SK-N-SH (cell line): Measurements from ENCODE around the gene JOSD2. TPM values are rescaled to one million over a fixed set of nuclear protein-coding genes. Genes with fewer than 3 reads are reported as not detected.

Source experiments
- CTCF ChIA-PET: fragments of 300-600, 350-600 bp; formaldehyde crosslinking; extraction: SDS; loops from one replicate; lab custom pipeline; 2021; lab: Yijun Ruan, JAX
- POLR2A ChIA-PET: fragments of 350-600 bp; sonication (Branson Sonifier 250); formaldehyde crosslinking; extraction: SDS; loops from one replicate; lab custom pipeline; 2020; ENCODE audit warnings: antibody characterized with exemption, inconsistent platforms; lab: Yijun Ruan, JAX
- DNase-seq: peaks from one replicate; pipeline ENCODE4 v3.0.0; 2012
- H2AFZ ChIP-seq: fragments of 200-600 bp; sonication (generic); 2 replicates; pipeline ENCODE4 v1.8.1; 2016; ENCODE audit warnings: antibody characterized with exemption, mild to moderate bottlenecking, low read depth
- H3F3A ChIP-seq: fragments of 200-600 bp; sonication (generic); replicated peaks from 2 replicates; pipeline ENCODE3; 2016; ENCODE audit warnings: antibody characterized with exemption, mild to moderate bottlenecking; ENCODE audit not compliant: insufficient read depth
- H3K27ac ChIP-seq, 2 experiments: fragments of 200-500 bp in 1 of 2; fragments of 200-600 bp in 1 of 2; sonication (Bioruptor generic) in 1 of 2; sonication (generic), shearing (Covaris generic) in 1 of 2; 2 replicates each; pipeline versions ENCODE4 v1.5.1 to v1.6.1; 2014 to 2016; ENCODE audit warnings: low read depth in 2 of 2, inconsistent platforms in 1 of 2, low read length in 1 of 2, mild to moderate bottlenecking in 1 of 2, mixed read lengths in 1 of 2
- H3K27me3 ChIP-seq: fragments of 200-600 bp; sonication (generic), shearing (Covaris generic); 2 replicates; pipeline ENCODE4 v1.6.1; 2016; ENCODE audit warnings: mixed run types; ENCODE audit not compliant: insufficient read depth
- H3K36me3 ChIP-seq, 2 experiments: fragments of 200-500 bp in 1 of 2; fragments of 200-600 bp in 1 of 2; sonication (Bioruptor generic) in 1 of 2; sonication (generic) in 1 of 2; replicated peaks in 1 of 2; 2 replicates each; pipeline versions ENCODE3 to v1.5.1; 2014 to 2016; ENCODE audit warnings: low read length in 1 of 2, mild to moderate bottlenecking in 1 of 2; ENCODE audit not compliant: insufficient read depth in 2 of 2, control insufficient read depth in 1 of 2
- H3K4me1 ChIP-seq, 2 experiments: fragments of 200-500 bp in 1 of 2; fragments of 200-600 bp in 1 of 2; sonication (Bioruptor generic) in 1 of 2; sonication (generic), shearing (Covaris generic) in 1 of 2; 2 replicates each; pipeline versions ENCODE4 v1.5.1 to v1.6.1; 2014 to 2016; ENCODE audit warnings: low read depth in 1 of 2, low read length in 1 of 2, mixed run types in 1 of 2; ENCODE audit not compliant: insufficient read depth in 2 of 2, control insufficient read depth in 1 of 2
- H3K4me2 ChIP-seq: fragments of 200-600 bp; sonication (generic), shearing (Covaris generic); 2 replicates; pipeline ENCODE4 v1.6.1; 2017; ENCODE audit warnings: mixed run types
- H3K4me3 ChIP-seq, 2 experiments: fragments of 200-500 bp in 1 of 2; fragments of 200-600 bp in 1 of 2; sonication (Bioruptor generic) in 1 of 2; sonication (generic), shearing (Covaris generic) in 1 of 2; 2 replicates each; pipeline versions ENCODE4 v1.5.1 to v1.8.1; 2014 to 2016; ENCODE audit warnings: low read depth in 2 of 2, inconsistent platforms in 1 of 2, low read length in 1 of 2, mild to moderate bottlenecking in 1 of 2, mixed read lengths in 1 of 2, moderate library complexity in 1 of 2
- H3K79me2 ChIP-seq: fragments of 200-600 bp; sonication (generic); 2 replicates; pipeline ENCODE4 v1.8.1; 2017; ENCODE audit warnings: mild to moderate bottlenecking; ENCODE audit not compliant: insufficient read depth
- H3K9ac ChIP-seq: fragments of 200-600 bp; sonication (generic); 2 replicates; pipeline ENCODE4 v1.6.1; 2017; ENCODE audit warnings: mixed run types
- H3K9me2 ChIP-seq: fragments of 200-600 bp; sonication (generic); 2 replicates; pipeline ENCODE4 v1.6.1; 2017; ENCODE audit warnings: mixed run types
- H3K9me3 ChIP-seq: fragments of 200-600 bp; sonication (generic); 2 replicates; pipeline ENCODE4 v1.6.1; 2017; ENCODE audit warnings: mixed run types, mild to moderate bottlenecking, moderate library complexity
- H4K20me1 ChIP-seq: fragments of 200-600 bp; sonication (generic); 2 replicates; pipeline ENCODE4 v1.6.1; 2017; ENCODE audit warnings: mild to moderate bottlenecking, mixed run types; ENCODE audit not compliant: insufficient read depth
- CHD2 ChIP-seq: fragments of 150-350 bp; IDR thresholded peaks from 2 replicates; pipeline ENCODE4 v1.6.1; 2018; ENCODE audit warnings: low read length; ENCODE audit not compliant: partially characterized antibody
- FOSL2 ChIP-seq: IDR thresholded peaks from 2 replicates; pipeline ENCODE4 v1.4.0; 2012; ENCODE audit warnings: low read depth, mild to moderate bottlenecking, moderate library complexity, borderline replicate concordance
- FOXJ3 ChIP-seq: sonication (generic); formaldehyde crosslinking; IDR thresholded peaks from 2 replicates; pipeline ENCODE4 v1.5.1; 2020; ENCODE audit warnings: mild to moderate bottlenecking, missing genetic modification reagents
- FOXM1 ChIP-seq: IDR thresholded peaks from 2 replicates; pipeline ENCODE4 v1.4.0; 2012; ENCODE audit warnings: low read depth, mild to moderate bottlenecking
- GATA2 ChIP-seq: sonication (generic); formaldehyde crosslinking; IDR thresholded peaks from 2 replicates; pipeline ENCODE4 v1.5.0; 2020; ENCODE audit warnings: mild to moderate bottlenecking, missing genetic modification reagents
- MXI1 ChIP-seq: IDR thresholded peaks from 2 replicates; pipeline ENCODE4 v1.6.1; 2012; ENCODE audit warnings: mild to moderate bottlenecking, low read depth, low read length, improper control_type of control experiment
- NFIC ChIP-seq: IDR thresholded peaks from 2 replicates; pipeline ENCODE4 v1.4.0; 2012; ENCODE audit warnings: borderline replicate concordance
- NRF1 ChIP-seq: IDR thresholded peaks from 2 replicates; pipeline ENCODE4 v1.6.1; 2012; ENCODE audit warnings: low read depth, mild to moderate bottlenecking, low read length
- PBX3 ChIP-seq: IDR thresholded peaks from 2 replicates; pipeline ENCODE4; 2012
- POLR2AphosphoS5 ChIP-seq: IDR thresholded peaks from 2 replicates; pipeline ENCODE4 v1.6.1; 2012; ENCODE audit warnings: low read depth, low read length
- RAD21 ChIP-seq: IDR thresholded peaks from 2 replicates; pipeline ENCODE4 v1.6.1; 2012; ENCODE audit warnings: mild to moderate bottlenecking, low read length
- RFX5 ChIP-seq: IDR thresholded peaks from 2 replicates; pipeline ENCODE4 v1.6.1; 2012; ENCODE audit warnings: mild to moderate bottlenecking, improper control_type of control experiment, low read length
- SIN3A ChIP-seq: IDR thresholded peaks from 2 replicates; pipeline ENCODE4 v1.6.1; 2012; ENCODE audit warnings: low read depth, mild to moderate bottlenecking, low read length, moderate library complexity, borderline replicate concordance
- TEAD4 ChIP-seq: IDR thresholded peaks from 2 replicates; pipeline ENCODE4 v1.4.0; 2012; ENCODE audit warnings: mild to moderate bottlenecking, borderline replicate concordance; ENCODE audit not compliant: insufficient read depth
- USF1 ChIP-seq: IDR thresholded peaks from 2 replicates; pipeline ENCODE4 v1.4.0; 2012; ENCODE audit warnings: low read depth, borderline replicate concordance
- WGBS: methylation state at CpG from one replicate; pipeline ENCODE4 v1.1.6; 2017; ENCODE audit warnings: low lambda C conversion rate; 5-methylcytosine and 5-hydroxymethylcytosine counted together
- polyA plus RNA-seq, 3 experiments: library from polyadenylated mRNA; depleted of rRNA; stranded (reverse); fragments of >200 nt; gene quantifications; 2 replicates each; pipeline ENCODE4 v1.2.3, GENCODE V29; 2012
- TF ChIP-seq, protein P1 (sequence below): fragments of 200-600 bp; sonication (generic); IDR thresholded peaks from 2 replicates; pipeline ENCODE4 v1.6.1; 2017; ENCODE audit warnings: antibody characterized with exemption, mild to moderate bottlenecking, moderate library complexity
- TF ChIP-seq, protein P2 (sequence below): IDR thresholded peaks from 2 replicates; pipeline ENCODE4 v1.4.0; 2012; ENCODE audit warnings: low read depth, borderline replicate concordance

Gene JOSD2
- polyA plus RNA-seq, 1 of the 3 experiments (the other 2 are of a cell fraction), result 81.2 TPM

- Histone ChIP-seq H3K4me2 (no peak overlapping the region), H3K4me1 (peaks cover 0 to 3% of the 10 kb centered on the region in 2 experiments; a peak in 1 of 4 replicates), H4K20me1 (no peaks in the 10 kb centered on the region), H3K27ac (no peak overlapping the region), H3K27me3 (peaks cover 5% of the 10 kb centered on the region; the same call in 1 of the 2 replicates), H3K9me3 (no peaks in the 10 kb centered on the region; the same call in 1 of the 2 replicates), H3K4me3 (no peak overlapping the region), H3K9me2 (no peaks in the 10 kb centered on the region), H2AFZ (no peak overlapping the region), H3K9ac (no peak overlapping the region), H3K79me2 (no peaks in the 10 kb centered on the region), H3F3A (no peaks in the 10 kb centered on the region), H3K36me3 (peaks cover 0 to 3% of the 10 kb centered on the region in 2 experiments)
- WGBS, result 45% methylated on average over 24 of the region's 24 CpGs
- CTCF ChIA-PET, result interaction anchor here (0.7 to 3.1 kb wide), 3 partner anchors 10 to 67 kb away, joined by 3 to 9 read pairs (median 3); no protein-coding TSS in a partner anchor
- DNase-seq, result no peak
- TF ChIP-seq TEAD4 (no peak), RFX5 (no peak), MXI1 (no peak), SIN3A (no peak), PBX3 (no peak), NFIC (no peak), FOXJ3 (CRISPR knock-in tag) (no peak), NRF1 (no peak), FOXM1 (no peak), CHD2 (no peak), FOSL2 (no peak), GATA2 (CRISPR knock-in tag) (no peak), POLR2AphosphoS5 (no peak), RAD21 (no peak), USF1 (no peak)
- TF ChIP-seq, protein P1, sequence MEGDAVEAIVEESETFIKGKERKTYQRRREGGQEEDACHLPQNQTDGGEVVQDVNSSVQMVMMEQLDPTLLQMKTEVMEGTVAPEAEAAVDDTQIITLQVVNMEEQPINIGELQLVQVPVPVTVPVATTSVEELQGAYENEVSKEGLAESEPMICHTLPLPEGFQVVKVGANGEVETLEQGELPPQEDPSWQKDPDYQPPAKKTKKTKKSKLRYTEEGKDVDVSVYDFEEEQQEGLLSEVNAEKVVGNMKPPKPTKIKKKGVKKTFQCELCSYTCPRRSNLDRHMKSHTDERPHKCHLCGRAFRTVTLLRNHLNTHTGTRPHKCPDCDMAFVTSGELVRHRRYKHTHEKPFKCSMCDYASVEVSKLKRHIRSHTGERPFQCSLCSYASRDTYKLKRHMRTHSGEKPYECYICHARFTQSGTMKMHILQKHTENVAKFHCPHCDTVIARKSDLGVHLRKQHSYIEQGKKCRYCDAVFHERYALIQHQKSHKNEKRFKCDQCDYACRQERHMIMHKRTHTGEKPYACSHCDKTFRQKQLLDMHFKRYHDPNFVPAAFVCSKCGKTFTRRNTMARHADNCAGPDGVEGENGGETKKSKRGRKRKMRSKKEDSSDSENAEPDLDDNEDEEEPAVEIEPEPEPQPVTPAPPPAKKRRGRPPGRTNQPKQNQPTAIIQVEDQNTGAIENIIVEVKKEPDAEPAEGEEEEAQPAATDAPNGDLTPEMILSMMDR, result no peak
- TF ChIP-seq, protein P2, sequence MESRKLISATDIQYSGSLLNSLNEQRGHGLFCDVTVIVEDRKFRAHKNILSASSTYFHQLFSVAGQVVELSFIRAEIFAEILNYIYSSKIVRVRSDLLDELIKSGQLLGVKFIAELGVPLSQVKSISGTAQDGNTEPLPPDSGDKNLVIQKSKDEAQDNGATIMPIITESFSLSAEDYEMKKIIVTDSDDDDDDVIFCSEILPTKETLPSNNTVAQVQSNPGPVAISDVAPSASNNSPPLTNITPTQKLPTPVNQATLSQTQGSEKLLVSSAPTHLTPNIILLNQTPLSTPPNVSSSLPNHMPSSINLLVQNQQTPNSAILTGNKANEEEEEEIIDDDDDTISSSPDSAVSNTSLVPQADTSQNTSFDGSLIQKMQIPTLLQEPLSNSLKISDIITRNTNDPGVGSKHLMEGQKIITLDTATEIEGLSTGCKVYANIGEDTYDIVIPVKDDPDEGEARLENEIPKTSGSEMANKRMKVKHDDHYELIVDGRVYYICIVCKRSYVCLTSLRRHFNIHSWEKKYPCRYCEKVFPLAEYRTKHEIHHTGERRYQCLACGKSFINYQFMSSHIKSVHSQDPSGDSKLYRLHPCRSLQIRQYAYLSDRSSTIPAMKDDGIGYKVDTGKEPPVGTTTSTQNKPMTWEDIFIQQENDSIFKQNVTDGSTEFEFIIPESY, result no peak
- POLR2A ChIA-PET, result no interaction called here
Measured at GRCh38 chr19:50489461-50490011, 21.5 kb downstream of the JOSD2 start.
